T-helper 2 cell treated with Interferon-gamma antibody and Interleukin-4, amounts not matched to agents 5 μg/mL and 100 μg/mL, for 36 hours (primary cell): ENCODE results near the gene RPS6KA3.
A peak's percentile ranks its signal among the peaks of the same experiment; 100 is the strongest.

Source experiments
- DNase-seq: peaks from one replicate; pipeline ENCODE4 v3.0.0; 2021; ENCODE audit warnings: low spot score
- H3K27ac Mint-ChIP-seq: one replicate; pipeline ENCODE4 v1.8.0; 2021; ENCODE audit warnings: mild to moderate bottlenecking, mixed read lengths
- H3K27me3 Mint-ChIP-seq: one replicate; pipeline ENCODE4 v1.8.0; 2021; ENCODE audit warnings: low read depth, mixed read lengths
- H3K36me3 Mint-ChIP-seq: one replicate; pipeline ENCODE4 v1.8.0; 2021; ENCODE audit warnings: low read depth, mixed read lengths
- H3K4me1 Mint-ChIP-seq: one replicate; pipeline ENCODE4 v1.8.0; 2021; ENCODE audit warnings: low read depth, mixed read lengths
- H3K4me3 Mint-ChIP-seq: one replicate; pipeline ENCODE4 v1.8.0; 2022; ENCODE audit warnings: mild to moderate bottlenecking, moderate library complexity, mixed read lengths
- H3K9me3 Mint-ChIP-seq: one replicate; pipeline ENCODE4 v1.8.0; 2021; ENCODE audit warnings: mixed read lengths

The RPS6KA3 gene

DNA sequence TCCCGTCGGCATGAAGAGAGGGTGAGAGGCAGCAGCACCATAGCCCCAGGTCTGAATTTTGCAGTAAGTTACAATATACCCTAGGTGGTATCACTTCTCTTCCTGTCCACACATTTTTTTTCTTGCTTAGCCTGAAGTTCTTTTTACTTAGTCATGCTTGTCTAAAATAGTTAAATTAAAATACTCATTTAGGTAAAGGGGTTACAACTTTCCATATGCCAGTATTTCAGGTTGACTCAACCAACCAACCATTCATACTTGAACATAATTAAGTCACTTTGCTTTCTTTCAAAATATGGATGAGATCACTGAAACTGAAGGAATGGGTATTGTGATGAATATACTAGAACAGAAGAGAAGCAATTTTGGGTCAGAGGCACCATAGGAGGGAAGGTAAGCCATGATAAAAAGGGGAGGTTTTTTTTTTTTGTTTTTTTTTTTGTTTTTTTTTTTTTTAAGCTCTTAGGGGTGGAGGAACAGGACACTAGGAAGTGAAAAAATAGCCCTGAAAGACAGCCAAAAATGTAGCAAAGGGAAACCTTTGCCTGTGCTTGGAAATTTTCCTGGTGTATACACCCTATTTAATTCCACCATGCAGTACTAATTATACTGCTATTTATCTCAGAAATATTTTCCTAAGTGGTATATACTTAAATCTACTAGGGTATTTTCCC, 41.8 kb downstream of the RPS6KA3 start:
- H3K4me3 Mint-ChIP-seq = no peak overlapping the region
- no peaks in the 10 kb centered on the region for H3K9me3 Mint-ChIP-seq
- H3K4me1 Mint-ChIP-seq = peaks cover 18% of the 10 kb centered on the region
- H3K36me3 Mint-ChIP-seq = peaks cover 33% of the 10 kb centered on the region
- peak overlapping the region; percentile 64 for H3K27ac Mint-ChIP-seq
- no peak for DNase-seq
- H3K27me3 Mint-ChIP-seq = no peaks in the 10 kb centered on the region

DNA sequence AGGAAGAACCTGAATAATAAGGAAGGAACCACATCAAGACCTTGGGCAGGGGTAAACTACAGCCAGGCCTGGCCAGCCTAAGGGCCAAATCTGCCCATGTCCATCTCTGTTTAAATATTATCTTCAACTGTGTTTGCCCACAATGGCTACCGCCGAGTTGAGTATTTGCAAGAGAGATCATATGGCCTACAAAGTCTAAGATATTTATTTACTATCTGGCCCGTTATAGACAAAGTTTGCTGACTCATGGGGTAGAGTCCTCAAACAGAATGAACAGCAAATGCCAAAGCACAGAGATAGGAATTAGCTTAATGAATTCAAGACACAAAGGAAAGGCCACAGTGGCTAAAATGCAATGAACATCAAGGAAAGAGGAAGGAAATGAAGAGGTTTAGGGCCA, 44.8 kb downstream of the RPS6KA3 start:
- no peaks in the 10 kb centered on the region for H3K9me3 Mint-ChIP-seq
- no peak overlapping the region for H3K4me3 Mint-ChIP-seq
- no peak for DNase-seq
- H3K36me3 Mint-ChIP-seq = peaks cover 18% of the 10 kb centered on the region
- H3K4me1 Mint-ChIP-seq = peaks cover 18% of the 10 kb centered on the region
- no peaks in the 10 kb centered on the region for H3K27me3 Mint-ChIP-seq
- no peak overlapping the region for H3K27ac Mint-ChIP-seq

DNA sequence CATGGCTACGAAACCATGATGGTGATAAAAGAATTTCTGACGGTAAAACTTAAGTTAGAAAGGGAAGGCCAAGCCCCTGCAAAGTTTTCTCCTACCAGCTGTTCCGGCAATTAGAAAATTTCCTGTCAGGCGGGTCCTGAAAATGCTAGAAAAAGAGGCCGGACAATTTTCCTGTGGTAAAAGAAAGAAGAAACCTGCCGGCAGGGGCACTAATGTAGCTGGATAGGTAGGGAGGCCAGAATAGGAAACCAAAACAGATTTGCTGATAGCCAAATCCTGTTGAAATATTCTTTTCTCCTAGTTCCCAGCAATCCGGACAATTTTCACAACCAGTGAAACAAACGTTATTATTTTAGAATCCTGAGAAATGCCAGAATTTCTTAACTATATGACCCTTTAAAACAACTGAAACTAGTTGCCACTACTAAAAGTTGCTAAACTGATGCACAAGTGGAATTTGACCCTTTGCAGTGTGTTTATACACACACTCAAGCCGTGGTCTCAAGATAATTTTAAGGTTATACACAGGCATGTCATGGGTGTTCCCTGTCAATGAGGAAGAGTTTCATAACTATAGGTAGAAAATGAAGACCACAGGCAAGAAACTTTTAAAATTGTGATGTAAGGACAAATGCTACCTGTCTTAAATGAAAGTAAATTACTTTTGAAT, 47.7 kb downstream of the RPS6KA3 start:
- H3K27me3 Mint-ChIP-seq = no peaks in the 10 kb centered on the region
- peaks cover 15% of the 10 kb centered on the region for H3K4me1 Mint-ChIP-seq
- no peak overlapping the region for H3K4me3 Mint-ChIP-seq
- no peak overlapping the region for H3K27ac Mint-ChIP-seq
- DNase-seq = no peak
- peaks cover 13% of the 10 kb centered on the region for H3K36me3 Mint-ChIP-seq
- H3K9me3 Mint-ChIP-seq = no peaks in the 10 kb centered on the region

DNA sequence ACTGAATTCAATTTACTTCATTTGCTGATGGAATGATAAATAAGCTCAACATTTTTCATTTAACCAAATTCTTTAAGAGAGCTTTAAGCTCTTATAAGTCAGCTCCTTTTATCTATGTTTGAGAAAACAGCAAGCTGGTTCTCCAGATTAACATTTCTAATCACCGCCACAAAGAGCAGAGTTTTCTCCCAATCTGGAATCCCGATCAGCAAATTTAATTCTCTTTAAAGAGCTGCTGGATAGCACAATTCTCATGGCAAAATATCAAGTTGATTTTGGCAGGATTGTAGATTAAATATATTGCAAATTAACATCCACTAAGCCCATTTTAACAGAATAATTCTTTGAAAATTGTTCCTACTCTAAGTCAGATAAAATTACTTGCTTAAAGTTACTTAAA, 48.8 kb downstream of the RPS6KA3 start:
- Mint-ChIP-seq H3K4me1 (peaks cover 16% of the 10 kb centered on the region), H3K27ac (no peak overlapping the region), H3K36me3 (peaks cover 11% of the 10 kb centered on the region), H3K9me3 (no peaks in the 10 kb centered on the region), H3K4me3 (no peak overlapping the region), H3K27me3 (no peaks in the 10 kb centered on the region)
- no peak for DNase-seq

DNA sequence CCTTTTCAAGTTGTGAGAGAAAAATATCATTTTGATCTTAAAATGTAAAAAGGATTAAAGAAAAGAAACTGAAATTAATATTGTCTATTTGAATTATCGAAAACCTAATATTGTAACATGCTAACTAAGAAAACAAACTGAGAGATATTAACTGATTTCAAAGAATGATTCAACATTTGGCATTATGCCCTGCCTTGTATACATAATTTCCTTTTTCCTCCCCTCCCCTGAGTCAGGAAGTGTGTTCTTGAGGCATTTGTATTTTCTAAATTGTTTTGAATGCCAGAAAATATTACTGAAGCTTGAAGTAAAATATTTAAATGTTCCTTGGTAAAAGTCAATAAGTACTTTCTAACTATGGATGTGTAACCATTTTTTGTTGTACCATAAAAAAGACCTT, 49.4 kb downstream of the RPS6KA3 start:
- H3K4me1 Mint-ChIP-seq = peaks cover 17% of the 10 kb centered on the region
- no peaks in the 10 kb centered on the region for H3K9me3 Mint-ChIP-seq
- H3K27me3 Mint-ChIP-seq = no peaks in the 10 kb centered on the region
- peaks cover 14% of the 10 kb centered on the region for H3K36me3 Mint-ChIP-seq
- H3K27ac Mint-ChIP-seq = no peak overlapping the region
- no peak overlapping the region for H3K4me3 Mint-ChIP-seq
- DNase-seq = no peak

DNA sequence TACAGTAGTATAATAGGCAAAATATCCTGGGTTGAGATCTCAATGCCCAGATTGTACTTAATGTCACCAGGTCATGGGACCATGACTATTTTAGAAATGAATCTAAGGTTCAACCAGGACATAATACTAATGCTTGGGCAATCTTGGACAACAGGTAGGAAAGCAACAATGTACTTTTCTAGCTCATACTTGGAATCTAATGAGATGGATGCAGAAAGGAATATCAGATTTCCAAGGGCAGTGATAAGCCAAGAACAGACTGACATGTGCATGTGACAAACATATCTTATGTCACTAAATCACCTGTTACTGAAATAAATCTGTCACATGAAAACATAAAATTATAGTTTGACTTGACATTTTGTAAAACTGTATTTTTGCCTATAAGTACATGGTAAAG, 51.1 kb downstream of the RPS6KA3 start:
- DNase-seq = no peak
- peaks cover 11% of the 10 kb centered on the region for H3K36me3 Mint-ChIP-seq
- H3K4me1 Mint-ChIP-seq = peaks cover 22% of the 10 kb centered on the region
- no peak overlapping the region for H3K4me3 Mint-ChIP-seq
- H3K27me3 Mint-ChIP-seq = no peaks in the 10 kb centered on the region
- H3K9me3 Mint-ChIP-seq = no peaks in the 10 kb centered on the region
- H3K27ac Mint-ChIP-seq = no peak overlapping the region

DNA sequence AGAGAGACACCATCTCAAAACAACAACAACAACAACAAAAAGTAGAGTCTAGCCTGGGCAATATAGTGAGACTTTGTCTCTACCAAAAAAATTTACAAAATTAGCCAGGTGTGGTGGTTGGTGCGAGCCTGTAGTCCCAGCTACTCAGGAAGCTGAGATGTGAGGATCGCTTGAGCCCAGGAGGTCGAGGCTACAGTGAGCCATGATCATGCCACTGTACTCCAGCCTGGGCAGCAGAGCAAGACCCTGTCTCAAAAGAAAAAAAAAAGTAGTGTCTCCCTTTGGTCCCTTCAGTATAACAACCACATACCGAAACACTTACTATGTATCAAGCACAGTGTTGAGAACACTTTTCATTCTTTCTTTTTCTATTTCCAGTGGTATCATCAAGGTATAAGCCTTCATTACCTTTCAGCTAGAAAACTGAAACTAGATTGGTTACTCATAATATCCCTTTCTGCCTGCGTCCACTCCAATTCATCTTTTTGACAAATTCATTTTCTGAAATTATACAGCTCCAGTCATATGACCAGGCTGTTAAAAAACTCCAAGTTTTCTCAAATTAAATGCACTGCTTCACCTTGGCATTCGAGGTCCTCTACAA, 54.1 kb downstream of the RPS6KA3 start:
- H3K27me3 Mint-ChIP-seq = no peaks in the 10 kb centered on the region

DNA sequence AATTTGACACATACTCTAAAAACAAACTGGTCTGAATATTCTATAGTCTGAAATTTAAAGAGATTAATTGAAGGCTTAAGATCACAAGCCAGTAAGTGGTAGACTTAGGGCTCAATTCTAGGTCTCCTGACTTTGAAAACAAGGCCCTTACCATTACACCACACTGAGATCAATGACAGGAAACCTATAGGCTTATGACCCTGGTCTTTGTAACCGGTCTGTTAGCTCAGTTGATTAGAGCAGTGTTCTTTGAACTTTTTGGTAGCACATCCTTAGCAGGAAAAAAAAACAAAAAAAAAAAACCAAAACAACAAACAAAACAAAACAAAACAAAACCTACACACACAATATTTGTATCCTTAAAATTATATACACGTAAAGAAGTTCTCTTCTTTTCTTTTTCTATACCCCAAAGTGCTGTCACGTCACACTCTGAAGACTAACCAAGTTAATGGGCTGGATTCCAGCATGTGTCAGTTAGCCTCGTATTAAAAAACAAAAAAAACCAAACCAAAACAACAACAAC, 55.4 kb downstream of the RPS6KA3 start:
- H3K36me3 Mint-ChIP-seq = peaks cover 26% of the 10 kb centered on the region
- H3K9me3 Mint-ChIP-seq = no peaks in the 10 kb centered on the region
- no peaks in the 10 kb centered on the region for H3K27me3 Mint-ChIP-seq
- no peak overlapping the region for H3K4me3 Mint-ChIP-seq
- peaks cover 24% of the 10 kb centered on the region for H3K4me1 Mint-ChIP-seq
- DNase-seq = no peak
- no peak overlapping the region for H3K27ac Mint-ChIP-seq

More for the DNA sequence above, 54.1 kb downstream of the RPS6KA3 start:
- Mint-ChIP-seq H3K4me1 (peaks cover 24% of the 10 kb centered on the region), H3K27ac (peak overlapping the region; percentile 41), H3K4me3 (no peak overlapping the region), H3K9me3 (no peaks in the 10 kb centered on the region), H3K36me3 (peaks cover 18% of the 10 kb centered on the region)
- DNase-seq = no peak

DNA sequence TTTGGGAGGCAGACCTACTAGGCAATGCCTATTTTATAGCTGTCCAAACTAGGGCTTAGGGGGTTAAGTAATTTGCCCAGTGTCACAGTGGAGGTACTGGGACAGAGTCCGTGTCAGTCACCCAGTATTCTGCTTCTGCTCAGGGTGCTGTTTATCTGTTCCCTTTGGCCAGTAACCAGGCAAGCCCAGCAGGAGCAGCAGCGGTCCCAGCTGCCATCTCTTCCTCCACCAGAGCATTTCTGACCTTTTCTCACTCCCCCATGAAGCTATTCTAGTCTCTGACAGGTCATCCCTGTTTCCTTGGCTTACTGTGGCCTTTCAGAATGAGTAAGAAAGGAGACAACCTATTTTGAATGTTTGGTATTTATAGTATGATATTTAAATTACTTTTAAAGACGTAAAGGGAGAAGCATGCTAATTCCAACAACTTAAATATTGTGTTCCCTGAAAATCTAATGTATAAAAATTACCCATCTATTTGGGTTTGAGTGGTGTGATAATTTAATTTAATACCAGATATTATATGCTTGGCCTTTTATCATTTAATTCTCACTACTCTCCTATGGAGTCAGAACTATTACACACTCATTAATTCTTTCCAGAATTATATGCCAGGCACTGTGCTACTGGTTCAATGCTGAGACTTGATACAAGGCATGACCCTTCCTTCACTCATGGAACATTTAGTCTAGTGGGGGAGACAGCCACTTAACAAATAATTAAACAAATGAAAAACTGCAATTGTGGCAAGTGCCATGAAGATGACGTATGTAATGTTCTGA, 60.6 kb downstream of the RPS6KA3 start:
- H3K4me3 Mint-ChIP-seq = no peak overlapping the region

DNA sequence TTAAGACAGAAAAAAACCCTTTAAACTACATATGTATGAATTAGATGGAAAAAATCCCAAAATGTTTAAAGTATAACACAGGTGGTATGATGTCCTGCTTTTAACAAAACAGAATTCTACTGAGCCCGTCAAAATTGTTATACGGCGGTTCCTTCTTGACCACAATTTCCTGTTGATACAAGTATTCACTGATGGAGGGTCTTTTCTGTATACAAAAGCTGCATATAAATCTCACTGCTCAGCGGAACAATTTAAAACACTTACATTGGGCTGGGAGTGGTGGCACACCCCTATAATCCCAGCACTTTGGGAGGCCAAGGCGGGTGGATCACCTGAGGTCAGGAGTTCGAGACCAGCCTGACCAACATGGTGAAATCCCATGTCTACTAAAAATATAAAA, 62.4 kb downstream of the RPS6KA3 start:
- Mint-ChIP-seq H3K27ac (no peak overlapping the region), H3K9me3 (no peaks in the 10 kb centered on the region), H3K36me3 (peaks cover 45% of the 10 kb centered on the region), H3K4me1 (peaks cover 9% of the 10 kb centered on the region), H3K4me3 (no peak overlapping the region), H3K27me3 (no peaks in the 10 kb centered on the region)
- DNase-seq = no peak

More for the DNA sequence above, 60.6 kb downstream of the RPS6KA3 start:
- Mint-ChIP-seq H3K27ac (no peak overlapping the region), H3K36me3 (peaks cover 36% of the 10 kb centered on the region), H3K27me3 (no peaks in the 10 kb centered on the region), H3K4me1 (peaks cover 12% of the 10 kb centered on the region), H3K9me3 (no peaks in the 10 kb centered on the region)
- no peak for DNase-seq

DNA sequence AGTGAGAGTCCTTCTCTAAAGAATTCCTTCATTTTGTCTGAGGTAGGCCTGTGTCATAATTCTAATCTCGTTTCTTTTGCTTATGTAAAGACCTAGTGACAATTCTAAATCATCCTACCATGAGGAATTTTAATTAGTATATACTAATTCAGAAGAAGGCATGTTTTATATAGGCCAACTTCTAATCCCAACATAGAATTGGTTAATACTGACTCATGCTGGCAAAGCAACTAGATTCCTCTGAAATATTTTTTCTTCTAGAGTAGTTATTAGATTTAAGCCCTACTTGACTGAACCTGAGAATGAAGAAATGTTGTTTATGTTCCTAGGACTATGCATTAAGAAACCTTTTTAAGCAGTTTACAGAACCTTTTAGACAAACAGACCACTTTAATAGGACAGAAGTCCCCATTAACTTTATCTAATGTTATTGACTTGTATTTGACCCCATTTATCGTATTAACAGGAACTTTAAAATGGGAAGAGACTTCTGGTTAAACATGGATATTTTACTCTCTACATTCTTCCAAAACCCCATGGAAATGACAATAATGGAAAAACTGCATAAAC, 69.0 kb downstream of the RPS6KA3 start:
- Mint-ChIP-seq H3K9me3 (no peaks in the 10 kb centered on the region), H3K4me1 (peaks cover 10% of the 10 kb centered on the region), H3K27me3 (no peaks in the 10 kb centered on the region), H3K27ac (no peak overlapping the region), H3K36me3 (peaks cover 41% of the 10 kb centered on the region), H3K4me3 (no peak overlapping the region)
- DNase-seq = no peak

DNA sequence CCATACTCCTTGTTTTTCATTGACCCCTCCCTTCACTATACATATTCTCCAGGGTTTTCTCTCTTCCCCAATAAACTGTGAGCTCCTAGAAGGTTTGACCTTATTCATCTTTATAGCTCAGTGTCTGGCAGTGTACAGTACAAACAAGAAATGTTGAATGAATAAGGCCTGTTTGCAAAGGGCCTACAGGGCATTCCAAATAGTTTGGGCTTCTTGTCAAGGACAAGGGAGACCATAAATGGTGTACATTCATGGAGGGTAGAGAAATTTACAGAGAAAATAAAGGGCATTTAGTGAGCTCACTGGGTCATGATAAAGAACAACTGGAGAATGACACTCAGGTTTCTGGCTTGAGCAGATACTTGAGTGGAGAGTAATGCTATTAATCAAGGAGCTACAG, 77.5 kb downstream of the RPS6KA3 start:
- Mint-ChIP-seq H3K4me3 (no peak overlapping the region), H3K36me3 (peaks cover 33% of the 10 kb centered on the region), H3K4me1 (no peaks in the 10 kb centered on the region), H3K9me3 (no peaks in the 10 kb centered on the region), H3K27me3 (no peaks in the 10 kb centered on the region), H3K27ac (no peak overlapping the region)
- DNase-seq = no peak

DNA sequence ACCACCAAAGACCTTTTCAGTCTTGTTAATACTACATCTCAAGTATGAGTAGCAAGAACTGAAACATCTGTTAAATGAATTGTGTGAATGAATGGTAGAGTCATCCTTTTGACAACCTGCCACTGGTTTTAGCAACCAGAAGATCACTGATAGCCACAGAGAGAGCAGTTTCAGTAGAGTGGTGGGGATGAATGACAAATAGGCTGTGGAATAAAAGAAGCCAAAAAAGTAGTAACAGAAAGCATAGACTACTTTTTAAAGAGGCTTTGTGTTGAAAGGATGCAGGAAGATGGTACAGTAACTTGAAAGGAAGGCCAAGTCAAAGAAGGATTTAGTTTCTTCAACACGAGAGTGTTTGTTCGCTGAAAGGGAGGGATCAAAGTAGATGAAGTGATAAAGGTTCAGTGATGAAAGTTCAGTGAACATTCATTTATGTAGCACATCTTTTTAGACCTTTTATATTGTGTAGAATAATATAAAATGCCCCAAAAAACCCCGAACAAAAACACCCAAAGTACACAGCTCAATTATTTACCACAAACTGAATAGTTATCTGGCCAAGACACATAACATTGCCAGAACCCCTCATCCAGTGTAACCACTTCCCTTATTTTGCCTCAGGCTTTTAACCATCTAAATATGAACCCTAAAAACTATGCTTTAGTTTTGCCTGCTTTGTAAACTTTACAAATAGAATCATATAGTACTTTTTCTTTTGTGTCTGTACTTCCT, 84.9 kb downstream of the RPS6KA3 start:
- Mint-ChIP-seq H3K27ac (peak overlapping the region; percentile 64), H3K9me3 (no peaks in the 10 kb centered on the region), H3K36me3 (peaks cover 28% of the 10 kb centered on the region), H3K27me3 (no peaks in the 10 kb centered on the region), H3K4me3 (peak overlapping the region; percentile 40), H3K4me1 (peaks cover 14% of the 10 kb centered on the region)
- peak; percentile 6 for DNase-seq
